Chondrocyte (in vitro differentiated cells): Measurements from ENCODE around the gene SLIT1. TPM values are rescaled to one million over a fixed set of nuclear protein-coding genes. Genes with fewer than 3 reads are reported as not detected.

Experiments used
- DNase-seq: peaks from one replicate; pipeline ENCODE4 v3.0.0; 2021; ENCODE audit warnings: mixed read lengths, low spot score
- H3K27ac Mint-ChIP-seq: one replicate; pipeline ENCODE4 v1.8.0; 2021; ENCODE audit warnings: mild to moderate bottlenecking, moderate library complexity, mixed read lengths; ENCODE audit not compliant: unreplicated experiment
- H3K27me3 Mint-ChIP-seq: 2 replicates; pipeline ENCODE4 v1.8.0; 2021; ENCODE audit warnings: low read depth, mixed read lengths
- H3K36me3 Mint-ChIP-seq: 2 replicates; pipeline ENCODE4 v1.8.0; 2021; ENCODE audit warnings: low read depth, mixed read lengths
- H3K4me1 Mint-ChIP-seq: 2 replicates; pipeline ENCODE4 v1.8.0; 2021; ENCODE audit warnings: low read depth, mild to moderate bottlenecking, mixed read lengths
- H3K4me3 Mint-ChIP-seq: one replicate; pipeline ENCODE4 v1.8.0; 2021; ENCODE audit warnings: mild to moderate bottlenecking, moderate library complexity, mixed read lengths; ENCODE audit not compliant: unreplicated experiment
- H3K9me3 Mint-ChIP-seq: 2 replicates; pipeline ENCODE4 v1.8.0; 2021; ENCODE audit warnings: low read depth, mixed read lengths
- CTCF ChIP-seq: fragments of 200-600 bp; sonication (generic); IDR thresholded peaks from 2 replicates; pipeline ENCODE4 v1.5.0; 2021; ENCODE audit warnings: antibody characterized with exemption, mild to moderate bottlenecking, moderate library complexity
- total RNA-seq: library from RNA; stranded (reverse); gene quantifications from 3 replicates; pipeline ENCODE4 v1.2.1, GENCODE V29; 2021

Gene SLIT1
- total RNA-seq, 1 donor from 2014 or later: not detected

- Mint-ChIP-seq H3K36me3 (peaks cover 4% of the 10 kb centered on the region), H3K4me3 (no peak overlapping the region), H3K27ac (no peak overlapping the region), H3K9me3 (peaks cover 5% of the 10 kb centered on the region), H3K27me3 (peaks cover 32% of the 10 kb centered on the region), H3K4me1 (peaks cover 2% of the 10 kb centered on the region)
- no peak for TF ChIP-seq CTCF
- no peak for DNase-seq
Measured at GRCh38 chr10:97050956-97051496, 134.7 kb downstream of the SLIT1 start.

GRCh38 chr10:97050205-97050745 lies 135.5 kb downstream of the SLIT1 start:
- H3K9me3 Mint-ChIP-seq: peaks cover 5% of the 10 kb centered on the region
- peaks cover 32% of the 10 kb centered on the region for H3K27me3 Mint-ChIP-seq
- peaks cover 4% of the 10 kb centered on the region for H3K36me3 Mint-ChIP-seq
- no peak overlapping the region for H3K27ac Mint-ChIP-seq
- DNase-seq: no peak
- peaks cover 2% of the 10 kb centered on the region for H3K4me1 Mint-ChIP-seq
- H3K4me3 Mint-ChIP-seq: no peak overlapping the region
- no peak for TF ChIP-seq CTCF

DNA sequence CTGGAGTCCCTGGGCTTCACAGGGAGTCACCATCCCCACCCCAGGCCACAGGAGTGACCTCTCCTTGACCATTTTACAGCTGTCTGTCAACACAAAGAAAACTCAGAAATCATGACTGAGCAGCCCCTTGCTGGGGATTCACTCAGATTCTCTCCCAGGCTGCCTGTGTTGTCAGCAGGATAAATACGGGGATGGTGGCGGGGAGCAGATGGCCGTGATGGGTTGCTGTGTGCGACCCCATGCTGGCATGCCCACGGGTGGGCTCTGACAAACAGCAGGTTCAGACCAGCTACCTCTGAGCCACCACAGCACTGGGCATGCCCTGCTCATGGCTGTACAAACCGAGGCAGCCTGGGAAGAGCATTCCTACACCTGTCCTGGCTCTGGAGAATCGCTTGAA lies 136.1 kb downstream of the SLIT1 start:
- peaks cover 2% of the 10 kb centered on the region for H3K4me1 Mint-ChIP-seq
- H3K36me3 Mint-ChIP-seq: peaks cover 4% of the 10 kb centered on the region
- no peak overlapping the region for H3K27ac Mint-ChIP-seq
- no peak for DNase-seq
- H3K4me3 Mint-ChIP-seq: no peak overlapping the region
- no peak for TF ChIP-seq CTCF
- peaks cover 5% of the 10 kb centered on the region for H3K9me3 Mint-ChIP-seq
- peaks cover 32% of the 10 kb centered on the region for H3K27me3 Mint-ChIP-seq

GRCh38 chr10:97048649-97049427 lies 136.9 kb downstream of the SLIT1 start:
- peaks cover 2% of the 10 kb centered on the region for H3K4me1 Mint-ChIP-seq
- peaks cover 24% of the 10 kb centered on the region for H3K27me3 Mint-ChIP-seq
- peaks cover 5% of the 10 kb centered on the region for H3K9me3 Mint-ChIP-seq
- no peak overlapping the region for H3K4me3 Mint-ChIP-seq
- no peak overlapping the region for H3K27ac Mint-ChIP-seq
- H3K36me3 Mint-ChIP-seq: peaks cover 4% of the 10 kb centered on the region
- no peak for TF ChIP-seq CTCF
- no peak for DNase-seq

GRCh38 chr10:97047788-97048187 lies 138.0 kb downstream of the SLIT1 start:
- no peak overlapping the region for H3K4me3 Mint-ChIP-seq
- no peak for TF ChIP-seq CTCF
- H3K4me1 Mint-ChIP-seq: peaks cover 2% of the 10 kb centered on the region
- no peak overlapping the region for H3K27ac Mint-ChIP-seq
- peaks cover 24% of the 10 kb centered on the region for H3K27me3 Mint-ChIP-seq
- H3K9me3 Mint-ChIP-seq: peaks cover 5% of the 10 kb centered on the region
- no peak for DNase-seq
- H3K36me3 Mint-ChIP-seq: peaks cover 4% of the 10 kb centered on the region
